ENCODE measurements around the gene VPS51.

The VPS51 gene

GRCh38 chr11:65120831-65121230 is 24.8 kb downstream of the VPS51 start:
- DNase-seq (ENCODE audit: low read depth): no peak

DNA sequence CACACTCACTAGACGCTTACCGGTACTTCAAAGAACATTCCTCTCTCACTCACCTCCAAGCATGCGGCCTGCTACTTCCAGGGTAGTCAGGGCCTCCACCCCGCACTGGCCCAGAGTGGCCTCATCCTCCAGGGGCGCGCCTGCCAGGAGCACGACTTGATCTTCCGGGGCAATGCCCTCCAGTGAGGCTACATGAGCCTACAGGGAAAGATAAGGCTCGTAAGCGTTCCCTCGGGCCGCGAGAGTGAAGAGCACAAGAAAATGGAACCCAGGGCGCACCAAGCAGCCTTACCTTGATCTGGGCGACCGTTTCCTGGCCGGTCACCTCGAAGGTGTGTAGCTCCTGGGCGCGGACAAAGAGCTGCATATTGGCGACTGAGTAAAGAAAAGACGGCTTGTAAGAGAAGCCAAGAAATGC is 25.4 kb downstream of the VPS51 start:
- no peak for DNase-seq (ENCODE audit: low read depth)

- DNase-seq (ENCODE audit: low read depth): peak; percentile 89
These were observed 26.1 kb downstream of the VPS51 start, which contains the start of the genes FAU and MRPL49 for GRCh38 chr11:65121865-65122696. Gene FAU (minus strand): TSS chr11:65122134. CDS start chr11:65121813, 321 bp downstream. Gene MRPL49 (plus strand): TSS chr11:65122321. CDS start chr11:65122347, 26 bp downstream.

DNA sequence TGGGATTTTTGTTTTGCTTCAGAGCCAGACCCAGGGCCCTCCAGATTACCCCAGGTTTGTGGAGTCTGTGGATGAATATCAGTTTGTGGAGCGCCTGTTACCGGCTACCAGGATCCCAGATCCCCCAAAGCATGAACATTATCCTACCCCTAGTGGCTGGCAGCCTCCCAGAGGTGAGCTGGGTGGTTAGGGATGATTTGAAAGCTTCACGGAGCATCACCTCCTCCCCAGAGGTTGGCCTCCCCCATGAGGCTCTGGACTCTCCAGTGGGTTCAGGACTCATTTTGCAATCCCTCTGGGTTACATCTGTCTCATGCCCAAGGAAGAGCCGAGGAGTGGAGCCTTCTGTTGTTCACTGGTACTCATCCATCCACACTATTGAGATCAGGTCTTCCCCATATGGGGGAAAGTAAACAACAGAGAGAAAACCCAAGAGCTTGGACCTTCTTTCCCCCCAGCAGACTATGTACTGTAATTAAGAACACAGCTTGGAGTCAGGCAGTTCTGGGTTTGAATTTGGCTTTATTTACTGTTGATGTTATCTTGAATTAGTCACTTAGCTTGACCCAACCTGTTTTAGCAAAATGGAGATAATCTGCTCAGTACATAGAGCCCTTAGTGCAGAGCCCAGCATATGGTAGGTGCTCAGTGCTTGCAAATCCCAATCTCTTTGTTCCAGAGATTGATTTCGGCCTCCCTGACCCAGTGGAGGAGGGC is 28.6 kb downstream of the VPS51 start:
- DNase-seq (ENCODE audit: low read depth): no peak

DNA sequence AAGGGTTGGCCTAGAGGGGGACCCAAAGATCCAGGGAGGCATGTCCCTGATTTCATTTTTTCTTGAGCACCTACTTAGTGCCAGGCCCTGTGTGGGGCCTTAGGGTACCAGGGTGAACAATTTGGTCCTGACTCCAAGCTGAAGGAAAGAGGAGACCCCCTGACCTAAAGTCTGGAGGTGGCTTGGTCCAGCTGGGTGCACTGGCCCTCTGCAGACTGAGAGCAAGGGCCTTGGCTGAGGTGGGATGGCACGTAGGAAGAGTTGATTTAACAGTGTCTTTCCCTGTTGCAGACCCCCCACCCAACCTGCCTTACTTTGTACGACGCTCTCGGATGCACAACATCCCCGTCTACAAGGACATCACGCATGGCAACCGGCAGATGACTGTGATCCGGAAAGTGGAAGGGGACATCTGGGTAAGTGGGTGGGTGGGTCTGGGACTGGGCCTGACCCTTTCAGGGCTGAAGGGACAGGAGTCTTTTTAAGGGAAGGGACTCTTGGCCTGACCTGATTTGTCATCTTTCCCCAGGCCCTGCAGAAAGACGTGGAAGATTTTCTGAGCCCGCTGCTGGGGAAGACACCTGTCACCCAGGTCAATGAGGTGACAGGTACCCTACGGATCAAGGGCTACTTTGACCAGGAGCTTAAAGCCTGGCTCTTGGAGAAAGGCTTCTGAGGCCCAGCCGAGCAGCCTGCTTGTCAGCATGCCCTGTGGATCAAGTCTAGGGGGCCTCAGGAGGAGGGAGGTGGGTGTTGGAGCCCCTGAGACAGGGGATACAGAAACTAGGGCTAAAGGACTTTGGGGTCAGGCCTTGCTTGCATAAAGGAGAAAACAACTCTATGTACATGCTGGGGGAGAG is 29.4 kb downstream of the VPS51 start:
- no peak for DNase-seq (ENCODE audit: low read depth)

DNA sequence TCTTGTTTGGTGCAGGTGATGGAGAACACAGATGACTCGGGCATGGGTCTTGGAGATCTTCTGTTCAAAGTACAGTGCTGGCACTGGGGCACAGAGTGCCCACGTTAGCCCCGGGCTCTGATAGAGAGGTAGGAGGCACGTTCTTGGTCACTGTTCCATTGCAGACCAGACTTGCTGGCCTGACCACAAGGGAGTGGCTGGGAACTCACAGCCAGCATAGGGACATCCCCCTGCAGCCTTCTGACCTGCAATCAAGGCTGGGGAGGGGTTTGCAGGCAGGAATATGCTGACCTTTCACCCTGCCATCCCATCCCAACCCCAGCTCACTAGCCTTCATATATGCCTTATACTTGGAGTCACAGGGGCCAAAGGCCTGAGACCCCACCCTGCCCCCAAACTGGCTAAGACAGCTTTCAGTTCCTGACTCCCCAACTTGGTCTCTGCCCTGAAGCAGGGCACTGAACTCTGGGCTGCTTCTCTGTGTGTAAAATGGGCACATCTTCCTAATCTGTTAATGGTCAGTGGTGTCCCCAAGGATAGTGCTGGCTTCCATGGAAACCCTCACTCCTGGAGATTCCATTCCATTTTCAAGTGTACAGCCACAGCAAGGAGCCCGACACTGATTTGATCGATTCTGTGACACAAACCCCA is 30.7 kb downstream of the VPS51 start:
- DNase-seq (ENCODE audit: low read depth): no peak

GRCh38 chr11:65127473-65128181 is 31.6 kb downstream of the VPS51 start:
- DNase-seq (ENCODE audit: low read depth): no peak

- no peak for DNase-seq (ENCODE audit: low read depth)
These were observed 32.5 kb downstream of the VPS51 start for GRCh38 chr11:65128182-65129145.

GRCh38 chr11:65129649-65130441 is 33.8 kb downstream of the VPS51 start:
- no peak for DNase-seq (ENCODE audit: low read depth)

DNA sequence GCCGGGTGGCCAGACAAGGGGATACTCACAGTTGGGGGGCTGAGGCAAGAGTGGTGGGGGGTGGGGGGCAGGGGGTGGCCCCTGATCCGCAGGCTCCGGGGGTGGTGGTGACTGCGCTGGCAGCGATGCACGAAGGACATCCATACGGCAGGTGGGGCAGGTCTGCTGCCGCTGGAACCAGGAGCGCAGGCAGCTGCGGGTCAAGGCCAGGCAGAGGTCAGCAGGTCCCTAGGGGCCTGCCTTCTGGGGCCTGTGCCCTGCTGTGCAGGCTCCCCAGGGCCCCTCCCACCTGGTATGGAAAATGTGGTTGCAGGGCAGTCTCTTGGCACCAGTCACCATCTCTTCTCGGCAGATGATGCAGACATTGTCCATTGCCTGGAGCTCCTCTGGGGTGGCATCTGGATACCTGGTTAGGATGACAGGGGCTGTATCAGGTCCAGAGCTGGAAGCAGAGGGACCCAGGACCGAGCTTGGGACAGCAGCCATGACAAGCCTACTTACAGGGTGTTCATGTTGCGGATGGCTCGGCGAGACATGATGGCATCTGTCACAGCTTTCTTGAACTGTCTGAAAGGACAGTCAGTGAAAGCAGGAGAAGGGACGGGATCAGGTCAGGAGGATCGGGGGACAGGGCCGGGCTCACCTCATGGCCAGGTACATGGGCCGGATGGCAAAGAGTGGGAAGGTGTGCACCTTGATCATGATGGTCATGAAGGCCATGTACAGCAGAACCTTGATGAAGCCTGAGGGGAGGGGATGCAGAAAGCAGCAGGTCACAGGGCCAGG is 34.8 kb downstream of the VPS51 start:
- no peak for DNase-seq (ENCODE audit: low read depth)

GRCh38 chr11:65131417-65131776 is 35.4 kb downstream of the VPS51 start:
- DNase-seq (ENCODE audit: low read depth): no peak

DNA sequence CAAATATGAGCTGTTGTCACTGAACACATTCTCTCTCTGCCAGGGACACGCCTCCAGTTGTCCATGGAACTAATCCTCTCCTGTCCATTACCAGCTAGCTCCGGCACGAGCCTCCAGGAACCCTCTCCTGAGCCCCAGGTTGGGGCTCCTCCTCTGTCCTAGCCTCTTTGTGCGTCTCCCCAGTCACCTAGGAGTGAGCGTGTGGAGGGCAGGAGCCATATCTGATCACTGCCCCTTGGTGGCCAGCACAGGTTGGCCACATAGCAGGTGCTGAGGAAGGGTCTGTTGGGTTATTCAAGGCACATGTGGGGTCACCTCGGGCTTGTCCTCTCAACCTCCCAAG is 35.9 kb downstream of the VPS51 start:
- no peak for DNase-seq (ENCODE audit: low read depth)

- no peak for DNase-seq (ENCODE audit: low read depth)
These were observed 36.4 kb downstream of the VPS51 start for GRCh38 chr11:65132238-65132987.

GRCh38 chr11:65132988-65133700 is 37.1 kb downstream of the VPS51 start:
- no peak for DNase-seq (ENCODE audit: low read depth)

GRCh38 chr11:65133724-65134123 is 37.7 kb downstream of the VPS51 start:
- DNase-seq (ENCODE audit: low read depth): no peak

GRCh38 chr11:65134240-65134951 is 38.4 kb downstream of the VPS51 start, which contains the start of gene SYVN1:
Gene SYVN1 (minus strand): TSS chr11:65134519. CDS start chr11:65133601, 918 bp downstream.
- no peak for DNase-seq (ENCODE audit: low read depth)

Data from non-pigmented ciliary epithelial cell (primary cell).